Activated CD4-positive, CD25-positive, alpha-beta regulatory T cell treated with anti-CD3 and anti-CD28 coated beads, Interleukin-2, amount 50 U/mL, for 16 hours (primary cell): Measurements from ENCODE around the gene TNFRSF12A.
"Not testable (repeated sequence)": the region's sequence is repeated elsewhere in the genome, so short reads cannot be mapped to it uniquely, and the experiment has no call there.

ENCODE experiments used
- DNase-seq: peaks from one replicate; pipeline ENCODE4 v3.0.0-alpha.2; 2020; ENCODE audit warnings: low read depth, low spot score

TNFRSF12A gene

DNA sequence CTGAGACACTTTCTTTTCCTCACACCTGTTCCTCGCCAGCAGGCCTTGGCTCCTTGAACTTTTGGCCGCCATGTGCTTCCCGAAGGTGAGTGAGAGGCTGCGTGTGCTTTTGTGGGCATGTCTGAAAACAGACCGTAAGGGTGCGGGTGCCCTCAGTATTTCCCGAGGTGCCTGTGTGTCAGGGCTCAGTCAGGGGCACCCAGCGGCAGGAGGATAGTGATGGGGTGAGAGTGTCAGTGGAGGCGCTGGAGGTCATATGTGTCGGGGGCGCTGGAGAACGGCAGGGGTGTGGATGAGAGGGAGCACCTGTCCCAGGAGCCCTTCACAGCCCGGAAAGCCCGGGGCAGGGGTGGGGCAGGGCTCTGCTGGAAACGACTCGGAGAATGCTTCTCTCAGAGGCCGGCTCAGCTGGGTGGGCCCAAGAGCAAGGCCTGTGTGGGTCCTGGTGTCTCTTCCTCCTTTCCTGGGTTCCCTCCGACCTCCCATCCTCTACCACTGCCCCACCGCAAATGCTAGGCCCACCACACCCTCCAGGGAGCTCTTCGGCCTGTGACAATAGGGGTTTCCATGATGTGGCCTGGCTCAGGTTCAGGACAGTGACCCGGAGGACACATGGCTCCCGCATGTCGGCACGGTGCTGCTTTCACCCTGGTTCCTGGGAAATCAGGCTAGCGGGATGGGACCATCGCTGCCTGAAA is 45.7 kb downstream of the TNFRSF12A start:
- DNase-seq, result no peak

DNA sequence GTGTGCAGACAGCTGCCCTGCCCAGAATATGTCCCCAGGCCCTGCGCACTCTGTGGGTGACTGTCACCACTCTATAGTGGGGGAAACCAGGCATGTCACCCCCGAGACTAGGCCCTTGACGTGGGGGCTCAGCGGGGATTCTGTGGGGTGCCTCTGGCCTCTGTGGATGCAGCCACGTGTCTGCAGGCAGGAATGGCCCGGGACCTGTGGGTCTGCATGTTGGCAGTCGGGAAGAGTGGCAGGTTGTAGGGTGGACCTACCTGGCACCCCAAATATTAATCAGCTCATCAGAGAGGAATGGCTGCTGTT is 46.2 kb downstream of the TNFRSF12A start:
- no peak for DNase-seq

DNA sequence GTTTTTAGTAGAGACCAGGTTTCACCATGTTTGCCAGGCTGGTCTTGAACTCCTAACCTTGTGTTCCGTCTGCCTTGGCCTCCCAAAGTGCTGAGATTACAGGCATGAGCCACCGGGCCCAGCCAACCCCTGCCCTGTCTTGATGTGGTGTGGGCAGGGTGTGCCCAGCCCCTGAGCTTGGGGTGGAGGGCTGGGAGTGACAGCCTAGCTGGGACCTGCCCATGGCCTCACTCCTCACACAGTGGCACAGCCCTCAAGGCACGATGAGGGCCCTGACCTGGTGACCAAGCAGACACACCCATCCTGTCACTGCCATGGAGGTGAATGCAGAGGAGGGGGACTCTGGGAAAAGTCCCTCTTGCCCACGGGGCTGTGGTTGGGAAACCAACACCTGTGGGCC is 48.3 kb downstream of the TNFRSF12A start:
- no peak for DNase-seq

DNA sequence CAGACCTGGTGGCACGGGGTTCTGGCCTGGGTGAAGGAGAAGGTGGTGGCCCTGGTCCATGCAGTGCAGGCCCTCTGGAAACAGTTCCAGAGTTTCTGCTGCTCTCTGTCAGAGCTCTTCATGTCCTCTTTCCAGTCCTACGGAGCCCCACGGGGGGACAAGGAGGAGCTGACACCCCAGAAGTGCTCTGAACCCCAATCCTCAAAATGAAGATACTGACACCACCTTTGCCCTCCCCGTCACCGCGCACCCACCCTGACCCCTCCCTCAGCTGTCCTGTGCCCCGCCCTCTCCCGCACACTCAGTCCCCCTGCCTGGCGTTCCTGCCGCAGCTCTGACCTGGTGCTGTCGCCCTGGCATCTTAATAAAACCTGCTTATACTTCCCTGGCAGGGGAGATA is 49.0 kb downstream of the TNFRSF12A start:
- not testable (repeated sequence) for DNase-seq

DNA sequence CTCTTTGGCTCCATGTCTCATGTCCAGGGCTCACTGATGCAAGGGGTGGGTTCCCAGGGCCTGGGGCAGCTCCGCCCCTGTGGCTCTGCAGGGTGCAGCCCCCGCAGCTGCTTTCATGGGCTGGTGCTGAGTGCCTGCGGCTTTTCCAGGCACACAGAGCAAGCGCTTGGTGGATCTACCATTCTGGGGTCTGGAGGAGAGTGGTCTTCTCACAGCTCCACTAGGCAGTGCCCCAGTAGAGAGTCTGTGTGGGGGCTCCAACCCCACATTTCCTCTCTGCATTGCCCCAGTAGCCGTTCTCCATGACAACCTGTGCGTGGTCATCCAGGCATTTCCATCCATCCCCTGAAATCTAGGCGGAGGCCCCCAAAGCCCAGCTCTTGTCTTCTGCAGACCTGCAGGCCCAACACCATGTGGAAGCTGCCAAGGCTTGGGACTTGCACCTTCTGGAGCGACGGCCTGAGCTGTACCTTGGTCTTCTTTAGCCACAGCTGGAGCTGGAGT is 50.5 kb downstream of the TNFRSF12A start:
- no peak for DNase-seq

DNA sequence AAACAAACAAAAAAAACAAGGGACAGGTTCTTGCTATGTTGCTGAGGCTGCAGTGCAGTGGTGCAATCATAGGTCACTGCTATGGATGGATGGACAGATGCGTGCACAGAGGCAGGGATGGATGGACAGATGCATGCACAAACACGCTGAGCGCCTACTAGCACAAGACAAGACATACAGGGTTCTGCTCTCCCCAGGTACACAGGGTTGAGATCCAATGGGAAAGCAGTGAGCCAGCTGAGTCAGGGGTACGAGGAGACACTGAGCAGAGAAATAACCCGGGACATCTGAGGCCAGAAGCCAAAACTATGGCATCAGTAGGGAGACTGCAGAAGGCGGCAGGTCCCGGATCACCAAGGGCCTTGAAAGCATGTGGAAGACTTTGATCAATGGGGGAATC is 51.5 kb downstream of the TNFRSF12A start:
- DNase-seq, result no peak
